HepG2 (cell line): Measurements from ENCODE around the gene ATRAID. TPM values are rescaled to one million over a fixed set of nuclear protein-coding genes. Genes with fewer than 3 reads are reported as not detected.
A peak's percentile ranks its signal among the peaks of the same experiment; 100 is the strongest.

ENCODE experiments used
- ATAC-seq: fragments of 200-7000 bp; cut with Tn5 transposase; 3 replicates; pipeline ENCODE4 v1.9.1; 2020; ENCODE audit warnings: mild to moderate bottlenecking, moderate library complexity
- BruUV-seq: library from RNA; stranded (reverse); fragments of 400-500 nt; replicated peaks from 2 replicates; lab custom pipeline; 2021; lab: Mats Ljungman, UMichigan
- CTCF ChIA-PET: fragments of 300-600 bp; formaldehyde crosslinking; extraction: SDS; loops from one replicate; lab custom pipeline; 2021; ENCODE audit warnings: low total read pairs, inconsistent platforms, low intra/inter-chr PET ratio; lab: Yijun Ruan, JAX
- POLR2A ChIA-PET: fragments of 350-600 bp; sonication (Branson Sonifier 250); formaldehyde crosslinking; loops from one replicate; lab custom pipeline; 2020; ENCODE audit warnings: antibody characterized with exemption, inconsistent platforms; lab: Yijun Ruan, JAX
- DNase-seq: peaks from one replicate; pipeline ENCODE4 v3.0.0-alpha.2; 2015; ENCODE audit warnings: low spot score
- FAIRE-seq: peaks from 3 replicates; lab custom pipeline; 2011; peaks lifted over from hg19 to GRCh38; lab: Jason Lieb, UNC
- H2AFZ ChIP-seq: one replicate; pipeline ENCODE4 v1.6.1; 2011; ENCODE audit warnings: low read length, inconsistent platforms
- H3K27ac ChIP-seq: fragments of 300-600 bp; 3 replicates; pipeline ENCODE4 v1.8.0; 2011; ENCODE audit warnings: mixed run types, mild to moderate bottlenecking, mixed read lengths, low read length, inconsistent platforms; ENCODE audit not compliant: insufficient read depth; ENCODE audit errors: extremely low read length
- H3K27me3 ChIP-seq, 2 experiments: fragments of 200-600 bp in 1 of 2; 2 replicates in 1 of 2; 3 replicates in 1 of 2; pipeline versions ENCODE4 v1.6.0 to v1.8.0; 2011; ENCODE audit warnings: low read length in 2 of 2, mild to moderate bottlenecking in 2 of 2, moderate library complexity in 2 of 2, inconsistent platforms in 1 of 2; ENCODE audit not compliant: insufficient read depth in 2 of 2, control insufficient read depth in 1 of 2
- H3K36me3 ChIP-seq, 2 experiments: fragments of 200-600 bp in 1 of 2; replicated peaks in 1 of 2; 2 replicates in 1 of 2; 3 replicates in 1 of 2; pipeline versions ENCODE4 v1.5.1 to v1.8.0; 2011; ENCODE audit warnings: low read length in 2 of 2, inconsistent platforms in 1 of 2; ENCODE audit not compliant: insufficient read depth in 2 of 2, control insufficient read depth in 1 of 2
- H3K4me1 ChIP-seq: 2 replicates; pipeline ENCODE4 v1.5.1; 2012; ENCODE audit warnings: low read length, inconsistent platforms; ENCODE audit not compliant: insufficient read depth
- H3K4me2 ChIP-seq: 2 replicates; pipeline ENCODE4 v1.6.0; 2011; ENCODE audit warnings: low read depth, low read length, inconsistent platforms
- H3K4me3 ChIP-seq, 3 experiments: fragments of 200-600 bp in 1 of 3; sonication (generic), shearing (Covaris generic) in 1 of 3; replicated peaks in 1 of 3; 2 replicates each; pipeline ENCODE4 v1.5.1; 2011 to 2016; ENCODE audit warnings: low read length in 3 of 3, inconsistent platforms in 2 of 3, low read depth in 2 of 3, mild to moderate bottlenecking in 2 of 3, control low read depth in 1 of 3, mixed read lengths in 1 of 3; ENCODE audit not compliant: insufficient read depth in 1 of 3
- H3K79me2 ChIP-seq: one replicate; pipeline ENCODE4 v1.6.1; 2011; ENCODE audit warnings: low read length, inconsistent platforms; ENCODE audit not compliant: insufficient read depth
- H3K9ac ChIP-seq: 2 replicates; pipeline ENCODE4 v1.6.0; 2011; ENCODE audit warnings: mild to moderate bottlenecking, low read depth, low read length, inconsistent platforms; ENCODE audit not compliant: insufficient read depth
- H3K9me3 ChIP-seq: 2 replicates; pipeline ENCODE4 v1.5.1; 2012; ENCODE audit warnings: mild to moderate bottlenecking, low read length
- H4K20me1 ChIP-seq: 2 replicates; pipeline ENCODE4 v1.6.0; 2011; ENCODE audit warnings: inconsistent platforms, mild to moderate bottlenecking, low read length, moderate library complexity; ENCODE audit not compliant: insufficient read depth
- BCLAF1 ChIP-seq: fragments of 450-650 bp; IDR thresholded peaks from 2 replicates; pipeline ENCODE4 v1.6.1; 2017; ENCODE audit warnings: mild to moderate bottlenecking
- CEBPB ChIP-seq: IDR thresholded peaks from 2 replicates; pipeline ENCODE4 v1.6.1; 2011; ENCODE audit warnings: low read depth, low read length, improper control_type of control experiment, borderline replicate concordance
- CEBPG ChIP-seq: IDR thresholded peaks from 2 replicates; pipeline ENCODE4 v1.6.1; 2016
- DRAP1 ChIP-seq: IDR thresholded peaks from 2 replicates; pipeline ENCODE4 v1.6.1; 2016; ENCODE audit warnings: missing genetic modification reagents, missing compliant biosample characterization
- EED ChIP-seq: sonication (generic); formaldehyde crosslinking; IDR thresholded peaks from 2 replicates; pipeline ENCODE4 v1.5.0; 2020; ENCODE audit warnings: mild to moderate bottlenecking, missing genetic modification reagents
- ELF1 ChIP-seq: sonication (generic); formaldehyde crosslinking; IDR thresholded peaks from 2 replicates; pipeline ENCODE4 v1.4.0; 2020; ENCODE audit warnings: missing genetic modification reagents
- GATAD2A ChIP-seq: IDR thresholded peaks from 2 replicates; pipeline ENCODE4 v1.6.1; 2016
- KLF16 ChIP-seq, 2 experiments: sonication (generic) in 1 of 2; formaldehyde crosslinking in 1 of 2; IDR thresholded peaks; 2 replicates each; pipeline versions ENCODE4 v1.6.1 to v1.8.0; 2016 to 2023; ENCODE audit warnings: missing genetic modification reagents in 2 of 2, missing compliant biosample characterization in 1 of 2
- PPARG ChIP-seq: conservative IDR thresholded peaks from 2 replicates; pipeline ENCODE4 v1.6.1; 2016; ENCODE audit warnings: missing biosample characterization, missing genetic modification reagents
- SMYD3 ChIP-seq: sonication (generic); formaldehyde crosslinking; IDR thresholded peaks from 2 replicates; pipeline ENCODE4 v1.8.1; 2023; ENCODE audit warnings: mild to moderate bottlenecking, missing genetic modification reagents
- TGIF2 ChIP-seq: IDR thresholded peaks from 2 replicates; pipeline ENCODE4 v1.6.1; 2016; ENCODE audit warnings: control low read depth, missing compliant biosample characterization
- ZFYVE20 ChIP-seq: sonication (generic); formaldehyde crosslinking; IDR thresholded peaks from 2 replicates; pipeline ENCODE4 v1.8.0; 2023; ENCODE audit warnings: low read depth, mild to moderate bottlenecking, moderate library complexity, missing genetic modification reagents, borderline replicate concordance
- ZNF138 ChIP-seq: sonication (generic); formaldehyde crosslinking; IDR thresholded peaks from 2 replicates; pipeline ENCODE4 v1.5.0; 2020; ENCODE audit warnings: mild to moderate bottlenecking, low read depth, missing genetic modification reagents
- ZNF644 ChIP-seq: IDR thresholded peaks from 2 replicates; pipeline ENCODE4 v1.6.1; 2016; ENCODE audit warnings: low read depth
- ZNF790 ChIP-seq: sonication (generic); formaldehyde crosslinking; IDR thresholded peaks from 2 replicates; pipeline ENCODE4 v1.8.0; 2022; ENCODE audit warnings: missing genetic modification reagents, mild to moderate bottlenecking, borderline replicate concordance
- WGBS: methylation state at CpG from one replicate; pipeline ENCODE4 v1.1.6; 2017; ENCODE audit warnings: low lambda C conversion rate; 5-methylcytosine and 5-hydroxymethylcytosine counted together
- in situ Hi-C: cut with HindIII; loops from 2 replicates; pipeline ENCODE4 v1.10.0; 2017; ENCODE audit warnings: low pct_unique_long_range_greater_than_20kb; ENCODE audit not compliant: extremely low pct_ligation_motif_present
- intact Hi-C: fragments of 100-400 bp; cut with micrococcal nuclease; formaldehyde crosslinking; loops from one replicate; pipeline ENCODE4 v1.10.0; 2022; ENCODE audit not compliant: unreplicated experiment
- polyA plus RNA-seq, 8 experiments: library from polyadenylated mRNA; depleted of rRNA in 3 of 8; stranded (reverse) in 7 of 8; unstranded in 1 of 8; fragments of >200 nt; fragmentation: Illumina TruSeq in 4 of 8; extraction: Trizol in 4 of 8; gene quantifications; 2 replicates each; pipeline versions ENCODE4 v1.2.1 to v1.2.3, GENCODE V29; 2011 to 2016; ENCODE audit warnings: low read depth in 4 of 8, missing spikeins in 1 of 8, mixed read lengths in 1 of 8; ENCODE audit not compliant: insufficient read depth in 1 of 8
- total RNA-seq, 5 experiments: library from RNA; depleted of rRNA; stranded (reverse); fragments of >200 nt; fragmentation: Illumina TruSeq; extraction: Trizol; gene quantifications; 2 replicates each; pipeline ENCODE4 v1.2.3, GENCODE V29; 2016; ENCODE audit warnings: low read depth in 1 of 5

Gene ATRAID
- total and polyA plus RNA-seq, 2 of the 13 experiments (the other 11 are each of a cell fraction or from before 2014, with no cell fraction given), result 207 to 382 TPM

GRCh38 chr2:27184115-27184514, 27.7 kb upstream of the ATRAID start:
- 82% methylated on average over 4 of the region's 4 CpGs for WGBS
- no peak overlapping the region for H3K9ac ChIP-seq
- TF ChIP-seq ZFYVE20 (CRISPR knock-in tag) (no peak), CEBPB (peak; percentile 55; the same call in 1 of the 2 replicates), EED (no peak), SMYD3 (CRISPR knock-in tag) (0 out of 2 replicates have a peak, but pooled peaks have one; percentile 52), ZNF790 (no peak), CEBPG (CRISPR knock-in tag) (0 out of 2 replicates have a peak, but pooled peaks have one; percentile 12), GATAD2A (peak; percentile 47), ZNF644 (0 out of 2 replicates have a peak, but pooled peaks have one; percentile 14)
- TF ChIP-seq, all 625 proteins: peak for 5
- H3K4me1 ChIP-seq, result peaks cover 80% of the 10 kb centered on the region
- in situ Hi-C loops, result no loop called here
- no peaks in the 10 kb centered on the region for H4K20me1 ChIP-seq
- H3K36me3 ChIP-seq, result no peaks in the 10 kb centered on the region
- no peak for ATAC-seq
- H3K27ac ChIP-seq, result peak overlapping the region; percentile 39
- no peaks in the 10 kb centered on the region for H3K27me3 ChIP-seq
- POLR2A ChIA-PET, result interaction anchor here (0.9 to 3.1 kb wide), 3 partner anchors 9 to 50 kb away, joined by 3 to 13 read pairs (median 3); partner anchors contain the start of gene PREB
- H3K79me2 ChIP-seq, result no peaks in the 10 kb centered on the region
- BruUV-seq, result no TSS peak
- no peak overlapping the region for H3K4me2 ChIP-seq
- CTCF ChIA-PET, result no interaction called here
- no peak for FAIRE-seq
- H2AFZ ChIP-seq, result no peak overlapping the region
- no peak overlapping the region for H3K4me3 ChIP-seq
- DNase-seq, result peak; percentile 43
- H3K9me3 ChIP-seq, result no peaks in the 10 kb centered on the region
- intact Hi-C loops, result no loop called here

- ChIA-PET POLR2A (interaction anchor here (1.0 to 2.5 kb wide), 5 partner anchors 8 to 158 kb away, joined by 3 to 7 read pairs (median 6); partner anchors contain the start of genes ATRAID and PREB), CTCF (no interaction called here)
- 46% methylated on average over 6 of the region's 6 CpGs for WGBS
- in situ Hi-C loops, result loop anchor here (5.0 kb wide), 1 partner anchor 33 kb away; no protein-coding TSS in a partner anchor
- H3K36me3 ChIP-seq, result no peaks in the 10 kb centered on the region
- peak overlapping the region; percentile 46 for H3K9ac ChIP-seq
- H3K4me2 ChIP-seq, result no peak overlapping the region
- peak overlapping the region; percentile 63 for H3K27ac ChIP-seq
- FAIRE-seq (peak; percentile 84), ATAC-seq (peak; percentile 89), DNase-seq (peak; percentile 86)
- H3K4me1 ChIP-seq, result peaks cover 66% of the 10 kb centered on the region
- intact Hi-C loops, result no loop called here
- no peak overlapping the region for H2AFZ ChIP-seq
- BruUV-seq, result no TSS peak
- H3K27me3 ChIP-seq, result no peaks in the 10 kb centered on the region
- H3K79me2 ChIP-seq, result no peaks in the 10 kb centered on the region
- no peaks in the 10 kb centered on the region for H3K9me3 ChIP-seq
- no peak overlapping the region for H3K4me3 ChIP-seq
- H4K20me1 ChIP-seq, result no peaks in the 10 kb centered on the region
- peak in 1 of 2 experiments; percentile 50; a peak in 1 of 4 replicates for TF ChIP-seq KLF16 (CRISPR knock-in tag; IDR thresholded peaks at IDR 0.05)
- no peak for TF ChIP-seq ZNF138 (CRISPR knock-in tag)
- peak; percentile 99 for TF ChIP-seq PPARG
- 0 out of 2 replicates have a peak, but pooled peaks have one; percentile 33 for TF ChIP-seq DRAP1
- TF ChIP-seq BCLAF1, result no peak
- no peak for TF ChIP-seq TGIF2 (CRISPR knock-in tag)
- TF ChIP-seq ELF1 (CRISPR knock-in tag), result peak; percentile 67
- TF ChIP-seq CEBPG (CRISPR knock-in tag), result peak; percentile 86
Observed at GRCh38 chr2:27185331-27186026, 26.4 kb upstream of the ATRAID start.
